ENCODE data around the gene TLX2. TPM values are rescaled to one million over a fixed set of nuclear protein-coding genes. Genes with fewer than 3 reads are reported as not detected.

Gene TLX2
- total and polyA plus RNA-seq, 2 of the 13 experiments (the other 11 are each of a cell fraction or from before 2014, with no cell fraction given), result 0.05 to 0.20 TPM

GRCh38 chr2:74497777-74498499, 16.3 kb upstream of the TLX2 start (continued):
- TF ChIP-seq MATR3 (CRISPR knock-in tag; IDR thresholded peaks at IDR 0.05) (no peak), ZNF616 (CRISPR knock-in tag; IDR thresholded peaks at IDR 0.05; ENCODE audit: low read depth) (0 out of 2 replicates have a peak, but pooled peaks have one; percentile 83), ZBTB1 (CRISPR knock-in tag; IDR thresholded peaks at IDR 0.05; ENCODE audit: borderline replicate concordance) (no peak), TAF15 (IDR thresholded peaks at IDR 0.05; ENCODE audit: low read depth, low read length, poor library complexity, severe bottlenecking) (no peak), TAF1 (CRISPR knock-in tag; IDR thresholded peaks at IDR 0.05) (peak; percentile 36; the same call in 1 of the 2 replicates), HNF4G (IDR thresholded peaks at IDR 0.05; ENCODE audit: borderline replicate concordance, low read depth, low read length) (no peak), HNF4G (CRISPR knock-in tag; IDR thresholded peaks at IDR 0.05; ENCODE audit: borderline replicate concordance, low read depth) (no peak), ZNF614 (CRISPR knock-in tag; IDR thresholded peaks at IDR 0.05; ENCODE audit: borderline replicate concordance) (0 out of 2 replicates have a peak, but pooled peaks have one; percentile 3), ETV6 (CRISPR knock-in tag; conservative IDR thresholded peaks at IDR 0.05) (no peak), SIX1 (CRISPR knock-in tag; IDR thresholded peaks at IDR 0.05; ENCODE audit: borderline replicate concordance) (no peak), PCBP2 (optimal IDR thresholded peaks at IDR 0.05; ENCODE audit: low read depth, low read length, poor library complexity, severe bottlenecking) (no peak), KMT2B (CRISPR knock-in tag; IDR thresholded peaks at IDR 0.05) (no peak), NFYB (CRISPR knock-in tag; IDR thresholded peaks at IDR 0.05) (0 out of 2 replicates have a peak, but pooled peaks have one; percentile 9), GTF2F1 (IDR thresholded peaks at IDR 0.05; ENCODE audit: low read length) (no peak), ZNF326 (CRISPR knock-in tag; IDR thresholded peaks at IDR 0.05; ENCODE audit: borderline replicate concordance) (peak; percentile 61; the same call in 1 of the 2 replicates), ZBTB4 (CRISPR knock-in tag; IDR thresholded peaks at IDR 0.05; ENCODE audit: borderline replicate concordance) (peak; percentile 72; the same call in 1 of the 2 replicates), HHEX (CRISPR knock-in tag; IDR thresholded peaks at IDR 0.05) (no peak), ETV5 (CRISPR knock-in tag; IDR thresholded peaks at IDR 0.05; ENCODE audit: borderline replicate concordance) (peak; percentile 56; the same call in 1 of the 2 replicates), HOXA5 (CRISPR knock-in tag; IDR thresholded peaks at IDR 0.05) (no peak)
- TF ChIP-seq, protein P1, sequence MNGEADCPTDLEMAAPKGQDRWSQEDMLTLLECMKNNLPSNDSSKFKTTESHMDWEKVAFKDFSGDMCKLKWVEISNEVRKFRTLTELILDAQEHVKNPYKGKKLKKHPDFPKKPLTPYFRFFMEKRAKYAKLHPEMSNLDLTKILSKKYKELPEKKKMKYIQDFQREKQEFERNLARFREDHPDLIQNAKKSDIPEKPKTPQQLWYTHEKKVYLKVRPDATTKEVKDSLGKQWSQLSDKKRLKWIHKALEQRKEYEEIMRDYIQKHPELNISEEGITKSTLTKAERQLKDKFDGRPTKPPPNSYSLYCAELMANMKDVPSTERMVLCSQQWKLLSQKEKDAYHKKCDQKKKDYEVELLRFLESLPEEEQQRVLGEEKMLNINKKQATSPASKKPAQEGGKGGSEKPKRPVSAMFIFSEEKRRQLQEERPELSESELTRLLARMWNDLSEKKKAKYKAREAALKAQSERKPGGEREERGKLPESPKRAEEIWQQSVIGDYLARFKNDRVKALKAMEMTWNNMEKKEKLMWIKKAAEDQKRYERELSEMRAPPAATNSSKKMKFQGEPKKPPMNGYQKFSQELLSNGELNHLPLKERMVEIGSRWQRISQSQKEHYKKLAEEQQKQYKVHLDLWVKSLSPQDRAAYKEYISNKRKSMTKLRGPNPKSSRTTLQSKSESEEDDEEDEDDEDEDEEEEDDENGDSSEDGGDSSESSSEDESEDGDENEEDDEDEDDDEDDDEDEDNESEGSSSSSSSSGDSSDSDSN (CRISPR knock-in tag; IDR thresholded peaks at IDR 0.05), result peak; percentile 70
- TF ChIP-seq, protein P2, sequence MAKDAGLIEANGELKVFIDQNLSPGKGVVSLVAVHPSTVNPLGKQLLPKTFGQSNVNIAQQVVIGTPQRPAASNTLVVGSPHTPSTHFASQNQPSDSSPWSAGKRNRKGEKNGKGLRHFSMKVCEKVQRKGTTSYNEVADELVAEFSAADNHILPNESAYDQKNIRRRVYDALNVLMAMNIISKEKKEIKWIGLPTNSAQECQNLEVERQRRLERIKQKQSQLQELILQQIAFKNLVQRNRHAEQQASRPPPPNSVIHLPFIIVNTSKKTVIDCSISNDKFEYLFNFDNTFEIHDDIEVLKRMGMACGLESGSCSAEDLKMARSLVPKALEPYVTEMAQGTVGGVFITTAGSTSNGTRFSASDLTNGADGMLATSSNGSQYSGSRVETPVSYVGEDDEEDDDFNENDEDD (CRISPR knock-in tag; IDR thresholded peaks at IDR 0.05; ENCODE audit: borderline replicate concordance), result no peak
- TF ChIP-seq, protein P3, sequence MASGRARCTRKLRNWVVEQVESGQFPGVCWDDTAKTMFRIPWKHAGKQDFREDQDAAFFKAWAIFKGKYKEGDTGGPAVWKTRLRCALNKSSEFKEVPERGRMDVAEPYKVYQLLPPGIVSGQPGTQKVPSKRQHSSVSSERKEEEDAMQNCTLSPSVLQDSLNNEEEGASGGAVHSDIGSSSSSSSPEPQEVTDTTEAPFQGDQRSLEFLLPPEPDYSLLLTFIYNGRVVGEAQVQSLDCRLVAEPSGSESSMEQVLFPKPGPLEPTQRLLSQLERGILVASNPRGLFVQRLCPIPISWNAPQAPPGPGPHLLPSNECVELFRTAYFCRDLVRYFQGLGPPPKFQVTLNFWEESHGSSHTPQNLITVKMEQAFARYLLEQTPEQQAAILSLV (CRISPR knock-in tag; IDR thresholded peaks at IDR 0.05; ENCODE audit: borderline replicate concordance), result 0 out of 2 replicates have a peak, but pooled peaks have one; percentile 59

Data from HepG2 (cell line).